ENCODE data around the gene CEP68.

- no peak for TF ChIP-seq POLR2A (IDR thresholded peaks at IDR 0.05)
- no peak for TF ChIP-seq EP300 (IDR thresholded peaks at IDR 0.05)
- TF ChIP-seq CTCF (IDR thresholded peaks at IDR 0.05) = no peak
Measured at GRCh38 chr2:65113816-65114215, 57.6 kb downstream of the CEP68 start.
